ENCODE measurements around the gene CDYL2. TPM values are rescaled to one million over a fixed set of nuclear protein-coding genes. Genes with fewer than 3 reads are reported as not detected.
"Not testable (repeated sequence)": the region's sequence is repeated elsewhere in the genome, so short reads cannot be mapped to it uniquely, and the experiment has no call there.

Gene CDYL2
- total and polyA plus RNA-seq, 11 donors, result 0.80 to 8.6 (median 3.5) TPM

- DNase-seq (no peak), ATAC-seq (no peak)
- no peak overlapping the region for H3K4me3 ChIP-seq
- H3K4me1 ChIP-seq, result peaks cover 0 to 5% (median 0%) of the 10 kb centered on the region in 12 donors
- H3K9me3 ChIP-seq, result peaks cover 0 to 7% (median 0%) of the 10 kb centered on the region in 12 donors
- H3K27me3 ChIP-seq, result no peaks in the 10 kb centered on the region
- 61 to 72% (median 64%) methylated on average over 5 of the region's 5 CpGs for WGBS, 4 donors
- TF ChIP-seq POLR2A (IDR thresholded peaks at IDR 0.05) (no peak), CTCF (IDR thresholded peaks at IDR 0.05) (no peak)
- intact Hi-C loops (cut with DNase I), result no loop called here
- H3K36me3 ChIP-seq, result no peaks in the 10 kb centered on the region
- no peak overlapping the region for H3K27ac ChIP-seq
Measured at GRCh38 chr16:80790751-80791150, 13.6 kb downstream of the CDYL2 start.

DNA sequence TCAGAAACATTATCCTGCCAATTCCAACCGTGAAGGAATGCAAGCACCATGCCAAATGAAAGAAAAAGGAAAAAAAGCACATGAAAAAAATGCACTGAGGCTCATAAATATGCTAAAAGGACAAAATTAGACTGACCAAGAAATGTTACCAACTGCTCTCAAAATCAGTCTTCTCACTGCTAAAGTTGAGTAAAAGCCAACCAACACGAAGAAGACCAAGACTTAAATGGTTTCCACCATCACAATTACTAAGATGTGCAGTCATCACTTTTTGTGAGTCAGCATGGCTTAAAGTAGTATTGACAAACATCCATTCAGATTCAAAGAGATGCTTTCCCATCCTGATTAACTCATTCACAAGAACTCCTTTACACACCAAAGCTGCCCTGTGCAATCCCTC is 16.4 kb downstream of the CDYL2 start:
- no peaks in the 10 kb centered on the region for H3K36me3 ChIP-seq
- intact Hi-C loops (cut with DNase I), result no loop called here
- H3K4me1 ChIP-seq, result peaks cover 0 to 5% (median 0%) of the 10 kb centered on the region in 12 donors
- WGBS, 4 donors, result 41 to 48% (median 44%) methylated on average over 2 of the region's 2 CpGs
- H3K27me3 ChIP-seq, result no peaks in the 10 kb centered on the region
- H3K4me3 ChIP-seq, result no peak overlapping the region
- H3K9me3 ChIP-seq, result peaks cover 0 to 23% (median 6%) of the 10 kb centered on the region in 12 donors
- TF ChIP-seq CTCF (IDR thresholded peaks at IDR 0.05) (no peak), POLR2A (IDR thresholded peaks at IDR 0.05) (no peak)
- no peak for ATAC-seq
- DNase-seq, result no peak
- H3K27ac ChIP-seq, result no peak overlapping the region

DNA sequence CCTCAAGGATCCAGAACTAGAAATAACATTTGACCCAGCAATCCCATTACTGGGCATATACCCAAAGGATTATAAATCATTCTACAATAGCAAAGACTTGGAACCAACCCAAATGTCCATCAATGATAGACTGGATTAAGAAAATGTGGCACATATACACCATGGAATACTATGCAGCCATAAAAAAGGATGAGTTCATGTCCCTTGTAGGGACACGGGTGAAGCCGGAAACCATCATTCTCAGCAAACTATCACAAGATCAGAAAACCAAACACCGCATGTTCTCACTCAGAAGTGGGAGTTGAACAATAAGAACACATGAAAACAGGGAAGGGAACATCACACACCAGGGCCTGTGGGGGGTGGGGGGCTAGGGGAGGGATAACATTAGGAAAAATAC is 17.8 kb downstream of the CDYL2 start:
- H3K4me1 ChIP-seq; DNase-seq; H3K27me3 ChIP-seq; intact Hi-C loops (cut with DNase I); H3K27ac ChIP-seq; H3K36me3 ChIP-seq; ATAC-seq; H3K4me3 ChIP-seq: not testable (repeated sequence)
- WGBS, 4 donors, result 96 to 100% (median 98%) methylated on average over 3 of the region's 3 CpGs
- H3K9me3 ChIP-seq, result peaks cover 0 to 35% (median 17%) of the 10 kb centered on the region in 12 donors

GRCh38 chr16:80784951-80785350 is 19.4 kb downstream of the CDYL2 start:
- H3K9me3 ChIP-seq, result peaks cover 0 to 46% (median 25%) of the 10 kb centered on the region in 12 donors
- TF ChIP-seq CTCF (IDR thresholded peaks at IDR 0.05) (no peak), POLR2A (IDR thresholded peaks at IDR 0.05) (no peak)
- H3K36me3 ChIP-seq, result no peaks in the 10 kb centered on the region
- no peak overlapping the region for H3K27ac ChIP-seq
- intact Hi-C loops (cut with DNase I), result no loop called here
- H3K4me1 ChIP-seq, result no peaks in the 10 kb centered on the region
- H3K27me3 ChIP-seq, result no peaks in the 10 kb centered on the region
- ATAC-seq (no peak), DNase-seq (no peak)
- no peak overlapping the region for H3K4me3 ChIP-seq
- 81 to 88% (median 88%) methylated on average over 3 of the region's 3 CpGs for WGBS, 4 donors

GRCh38 chr16:80778703-80779102 is 25.7 kb downstream of the CDYL2 start:
- intact Hi-C loops (cut with DNase I), result no loop called here
- Histone ChIP-seq H3K27me3 (no peaks in the 10 kb centered on the region), H3K4me3 (no peak overlapping the region), H3K36me3 (no peaks in the 10 kb centered on the region), H3K4me1 (no peaks in the 10 kb centered on the region), H3K27ac (no peak overlapping the region), H3K9me3 (peaks cover 0 to 42% (median 23%) of the 10 kb centered on the region in 12 donors)
- 65 to 74% (median 69%) methylated on average over 2 of the region's 2 CpGs for WGBS, 4 donors
- ATAC-seq (no peak), DNase-seq (no peak)
- TF ChIP-seq CTCF (IDR thresholded peaks at IDR 0.05) (no peak), POLR2A (IDR thresholded peaks at IDR 0.05) (no peak)
